ENCODE data around the gene CELF1. TPM values are rescaled to one million over a fixed set of nuclear protein-coding genes. Genes with fewer than 3 reads are reported as not detected.
A peak's percentile ranks its signal among the peaks of the same experiment; 100 is the strongest.

CELF1 gene
- total RNA-seq, 2 experiments from 2014 or later: 103 to 111 TPM

DNA sequence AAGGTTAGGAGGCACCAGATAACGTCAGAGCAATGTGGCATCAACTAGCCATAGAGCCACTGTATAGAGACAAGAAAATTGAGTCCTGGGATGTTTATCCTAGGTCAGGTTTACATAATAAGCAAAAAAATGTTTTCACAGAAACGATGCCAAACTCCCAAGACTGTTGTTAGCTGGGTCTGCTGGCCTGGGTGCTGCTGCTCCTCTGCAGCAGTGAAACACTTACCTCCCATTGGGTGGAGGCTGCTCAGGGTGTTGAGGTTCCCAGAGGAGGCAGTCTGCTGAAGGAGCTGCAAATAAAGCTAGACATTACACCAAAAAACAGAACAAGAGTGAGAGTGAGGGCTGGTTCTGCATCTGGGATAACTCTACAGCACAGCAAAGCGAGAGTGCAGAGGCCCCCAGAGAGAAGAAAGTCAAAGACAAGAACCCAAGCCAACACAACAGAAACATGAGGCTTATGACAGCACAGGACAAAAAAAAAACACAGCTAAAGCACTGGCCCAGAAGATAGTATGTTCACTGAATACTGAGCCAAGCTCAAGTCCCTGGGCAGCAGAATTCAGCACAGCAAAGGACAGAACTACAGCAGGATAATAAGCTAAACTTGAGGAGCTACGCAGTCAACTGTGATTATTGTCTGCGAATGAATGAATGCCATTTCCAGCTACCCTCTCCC lies 74.1 kb downstream of the CELF1 start:
- no peaks in the 10 kb centered on the region for H3K4me1 ChIP-seq (ENCODE audit: insufficient read depth, low read length)
- ATAC-seq (ENCODE audit: poor library complexity) (no peak), DNase-seq (no peak)
- no peaks in the 10 kb centered on the region for H3K27me3 Mint-ChIP-seq
- H3K27ac ChIP-seq (ENCODE audit: low read depth in 1 of 2, low read length in 2 of 2): no peak overlapping the region
- no peaks in the 10 kb centered on the region for H3K9me3 Mint-ChIP-seq
- H3K9me3 ChIP-seq (ENCODE audit: control insufficient read depth in 1 of 2, insufficient read depth in 1 of 2, low read length in 2 of 2): no peaks in the 10 kb centered on the region
- H3K36me3 Mint-ChIP-seq (ENCODE audit: low read depth): peaks cover 97% of the 10 kb centered on the region
- ChIA-PET CTCF (interaction anchor here (0.6 to 1.6 kb wide), 2 partner anchors 8 to 953 kb away, joined by 3 to 4 read pairs; no protein-coding TSS in a partner anchor), POLR2A (no interaction called here)
- H3K4me3 ChIP-seq (ENCODE audit: low read length): no peak overlapping the region
- no peaks in the 10 kb centered on the region for H3K27me3 ChIP-seq (ENCODE audit: control insufficient read depth in 1 of 2, insufficient read depth in 2 of 2, low read length in 2 of 2)
- intact Hi-C loops (cut with DNase I, micrococcal nuclease): no loop called here
- no peak overlapping the region for H3K4me3 Mint-ChIP-seq
- TF ChIP-seq, protein P1, sequence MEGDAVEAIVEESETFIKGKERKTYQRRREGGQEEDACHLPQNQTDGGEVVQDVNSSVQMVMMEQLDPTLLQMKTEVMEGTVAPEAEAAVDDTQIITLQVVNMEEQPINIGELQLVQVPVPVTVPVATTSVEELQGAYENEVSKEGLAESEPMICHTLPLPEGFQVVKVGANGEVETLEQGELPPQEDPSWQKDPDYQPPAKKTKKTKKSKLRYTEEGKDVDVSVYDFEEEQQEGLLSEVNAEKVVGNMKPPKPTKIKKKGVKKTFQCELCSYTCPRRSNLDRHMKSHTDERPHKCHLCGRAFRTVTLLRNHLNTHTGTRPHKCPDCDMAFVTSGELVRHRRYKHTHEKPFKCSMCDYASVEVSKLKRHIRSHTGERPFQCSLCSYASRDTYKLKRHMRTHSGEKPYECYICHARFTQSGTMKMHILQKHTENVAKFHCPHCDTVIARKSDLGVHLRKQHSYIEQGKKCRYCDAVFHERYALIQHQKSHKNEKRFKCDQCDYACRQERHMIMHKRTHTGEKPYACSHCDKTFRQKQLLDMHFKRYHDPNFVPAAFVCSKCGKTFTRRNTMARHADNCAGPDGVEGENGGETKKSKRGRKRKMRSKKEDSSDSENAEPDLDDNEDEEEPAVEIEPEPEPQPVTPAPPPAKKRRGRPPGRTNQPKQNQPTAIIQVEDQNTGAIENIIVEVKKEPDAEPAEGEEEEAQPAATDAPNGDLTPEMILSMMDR (IDR thresholded peaks at IDR 0.05): no peak
- H3K36me3 ChIP-seq (ENCODE audit: insufficient read depth, low read length): peaks cover 91% of the 10 kb centered on the region
- H3K4me1 Mint-ChIP-seq (ENCODE audit: low read depth): no peaks in the 10 kb centered on the region
- peak overlapping the region; percentile 12 for H3K27ac Mint-ChIP-seq

DNA sequence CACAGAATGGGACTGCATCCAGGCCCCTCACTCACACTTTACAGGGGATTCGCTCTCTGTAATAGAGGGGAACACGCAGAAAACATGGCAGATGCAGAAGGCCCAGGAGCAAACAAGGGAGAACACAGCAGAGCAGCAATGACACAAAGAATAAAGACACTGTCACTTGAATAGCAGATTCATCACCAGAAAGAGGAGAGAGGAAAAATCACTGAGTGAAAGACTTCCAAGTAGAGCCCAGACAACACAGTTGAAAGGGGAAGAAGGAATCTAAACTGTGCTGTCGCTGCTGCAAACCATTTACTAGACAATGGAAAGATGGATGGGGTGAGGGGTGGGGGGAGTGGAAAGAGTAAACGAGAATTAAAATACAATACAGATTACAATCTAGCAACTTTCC lies 75.2 kb downstream of the CELF1 start:
- no peak overlapping the region for H3K27ac Mint-ChIP-seq
- Histone ChIP-seq H3K27ac (ENCODE audit: low read depth in 1 of 2, low read length in 2 of 2) (no peak overlapping the region), H3K9me3 (ENCODE audit: control insufficient read depth in 1 of 2, insufficient read depth in 1 of 2, low read length in 2 of 2) (no peaks in the 10 kb centered on the region), H3K36me3 (ENCODE audit: insufficient read depth, low read length) (peaks cover 91% of the 10 kb centered on the region), H3K4me3 (ENCODE audit: low read length) (no peak overlapping the region), H3K4me1 (ENCODE audit: insufficient read depth, low read length) (no peaks in the 10 kb centered on the region), H3K27me3 (ENCODE audit: control insufficient read depth in 1 of 2, insufficient read depth in 2 of 2, low read length in 2 of 2) (no peaks in the 10 kb centered on the region)
- H3K27me3 Mint-ChIP-seq: no peaks in the 10 kb centered on the region
- no peak for DNase-seq
- no peak overlapping the region for H3K4me3 Mint-ChIP-seq
- H3K4me1 Mint-ChIP-seq (ENCODE audit: low read depth): no peaks in the 10 kb centered on the region
- ChIA-PET POLR2A (no interaction called here), CTCF (interaction anchor here (1.6 kb wide), 1 partner anchor 10 kb away, joined by 4 read pairs; no protein-coding TSS in a partner anchor)
- intact Hi-C loops (cut with DNase I, micrococcal nuclease): no loop called here
- ATAC-seq (ENCODE audit: poor library complexity): no peak
- TF ChIP-seq, protein P1 (IDR thresholded peaks at IDR 0.05): no peak
- peaks cover 97% of the 10 kb centered on the region for H3K36me3 Mint-ChIP-seq (ENCODE audit: low read depth)
- H3K9me3 Mint-ChIP-seq: no peaks in the 10 kb centered on the region

DNA sequence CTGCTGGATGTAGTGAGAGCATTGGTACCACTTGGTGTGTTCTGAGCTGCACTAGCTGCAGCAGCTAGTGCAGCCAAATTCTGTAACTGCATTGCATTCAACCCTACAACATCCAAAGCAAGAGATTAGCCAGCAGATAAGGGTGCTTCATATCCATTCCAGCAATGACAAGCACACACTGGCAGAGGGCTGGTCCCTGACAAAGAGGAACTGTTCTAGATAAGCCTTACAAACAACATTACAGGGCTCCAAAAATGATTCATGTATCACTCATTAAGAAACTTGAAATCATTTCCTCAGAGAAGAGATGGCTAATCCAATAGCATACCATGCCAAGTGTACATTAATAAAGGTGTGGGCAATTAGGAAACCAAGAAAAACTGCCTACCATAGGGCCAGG lies 75.6 kb downstream of the CELF1 start:
- H3K27me3 ChIP-seq (ENCODE audit: control insufficient read depth in 1 of 2, insufficient read depth in 2 of 2, low read length in 2 of 2): no peaks in the 10 kb centered on the region
- intact Hi-C loops (cut with DNase I, micrococcal nuclease): no loop called here
- Mint-ChIP-seq H3K27ac (no peak overlapping the region), H3K27me3 (no peaks in the 10 kb centered on the region), H3K4me1 (ENCODE audit: low read depth) (no peaks in the 10 kb centered on the region), H3K4me3 (no peak overlapping the region), H3K36me3 (ENCODE audit: low read depth) (peaks cover 97% of the 10 kb centered on the region), H3K9me3 (no peaks in the 10 kb centered on the region)
- DNase-seq: no peak
- H3K36me3 ChIP-seq (ENCODE audit: insufficient read depth, low read length): peaks cover 91% of the 10 kb centered on the region
- no peak overlapping the region for H3K4me3 ChIP-seq (ENCODE audit: low read length)
- ATAC-seq (ENCODE audit: poor library complexity): no peak
- no peaks in the 10 kb centered on the region for H3K4me1 ChIP-seq (ENCODE audit: insufficient read depth, low read length)
- TF ChIP-seq, protein P1 (IDR thresholded peaks at IDR 0.05): no peak
- ChIA-PET CTCF (no interaction called here), POLR2A (no interaction called here)
- no peaks in the 10 kb centered on the region for H3K9me3 ChIP-seq (ENCODE audit: control insufficient read depth in 1 of 2, insufficient read depth in 1 of 2, low read length in 2 of 2)
- H3K27ac ChIP-seq (ENCODE audit: low read depth in 1 of 2, low read length in 2 of 2): no peak overlapping the region
